GM21825 (cell line): ENCODE measurements around the gene FNTB.

Experiments
- ATAC-seq: cut with Tn5 transposase; IDR thresholded peaks from one replicate; pipeline ENCODE4 v1.9.1; 2021; ENCODE audit warnings: mild to moderate bottlenecking, moderate library complexity; ENCODE audit not compliant: unreplicated experiment

Gene FNTB

DNA sequence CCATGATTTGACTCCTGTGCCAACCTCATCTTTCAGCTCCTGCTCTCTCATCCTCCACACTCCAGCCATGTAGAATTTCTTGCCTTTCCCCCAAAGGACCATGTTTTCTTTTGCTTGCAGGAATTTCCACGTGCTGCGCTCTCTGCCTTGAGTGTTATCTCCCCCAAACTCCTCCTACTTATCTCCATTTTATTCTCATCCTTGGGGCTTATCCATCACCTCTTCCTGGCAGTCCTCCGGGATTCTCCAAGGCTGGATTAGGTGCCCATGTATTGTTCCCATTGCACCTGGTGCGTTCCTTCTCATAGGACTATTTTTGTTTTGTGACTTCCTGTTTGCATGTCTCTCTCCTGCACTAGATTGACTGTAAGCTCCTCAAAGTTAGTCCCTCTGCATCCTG is 122.7 kb downstream of the FNTB start:
- no peak for ATAC-seq

- no peak for ATAC-seq
Measured at GRCh38 chr14:65110525-65110924, 123.8 kb downstream of the FNTB start.
